OCI-LY7 (cell line): ENCODE measurements around the gene SERPINE1.
A peak's percentile ranks its signal among the peaks of the same experiment; 100 is the strongest.

Source experiments
- CTCF ChIP-seq: fragments of 200-600 bp; sonication (generic); conservative IDR thresholded peaks from 2 replicates; pipeline ENCODE4 v1.5.1; 2014; ENCODE audit warnings: mild to moderate bottlenecking, antibody characterized with exemption, low read length, moderate library complexity, mixed read lengths
- EZH2phosphoT487 ChIP-seq: fragments of 200-600 bp; sonication (generic); IDR thresholded peaks from 2 replicates; pipeline ENCODE4 v1.6.1; 2018; ENCODE audit warnings: low read depth, borderline replicate concordance, mild to moderate bottlenecking, mixed run types, antibody characterized with exemption, low read length, moderate library complexity, mixed read lengths

GRCh38 chr7:101126651-101127459 lies at the start of gene SERPINE1:
- peak; percentile 55 for TF ChIP-seq CTCF
- no peak for TF ChIP-seq EZH2phosphoT487
